PC-9 (cell line): ENCODE measurements around the gene CCDC170. TPM values are rescaled to one million over a fixed set of nuclear protein-coding genes. Genes with fewer than 3 reads are reported as not detected.

Source experiments
- BruUV-seq: library from RNA; stranded (reverse); fragments of 400-500 nt; replicated peaks from 2 replicates; lab custom pipeline; 2021; lab: Mats Ljungman, UMichigan
- CTCF ChIA-PET: fragments of 300-600 bp; sonication (Branson Sonifier 250); formaldehyde crosslinking; loops from one replicate; lab custom pipeline; 2022; ENCODE audit warnings: antibody characterized with exemption; lab: Charles Lee
- POLR2A ChIA-PET: fragments of 300-600 bp; sonication (Branson Sonifier 250); formaldehyde crosslinking; loops from one replicate; lab custom pipeline; 2022; ENCODE audit warnings: antibody characterized with exemption; ENCODE audit not compliant: unreplicated experiment; lab: Charles Lee
- DNase-seq, 2 experiments: peaks; one replicate each; pipeline versions ENCODE4 v3.0.0 to v3.0.0-alpha.2; 2015 to 2022; ENCODE audit warnings: mixed read lengths in 1 of 2
- H2AFZ ChIP-seq: fragments of 200-600 bp; sonication (generic); 2 replicates; pipeline ENCODE4 v1.8.1; 2017; ENCODE audit warnings: antibody characterized with exemption
- H3F3A ChIP-seq: fragments of 200-600 bp; sonication (generic); 2 replicates; pipeline ENCODE4 v1.8.1; 2017; ENCODE audit warnings: antibody characterized with exemption, mild to moderate bottlenecking, low read depth; ENCODE audit not compliant: insufficient read depth
- H3K27ac ChIP-seq: fragments of 200-600 bp; sonication (generic); 2 replicates; pipeline ENCODE4 v1.6.1; 2016; ENCODE audit warnings: mixed run types
- H3K27me3 ChIP-seq: fragments of 200-600 bp; sonication (generic); 2 replicates; pipeline ENCODE4 v1.6.1; 2016; ENCODE audit warnings: low read depth, mixed run types; ENCODE audit not compliant: insufficient read depth
- H3K36me3 ChIP-seq: fragments of 200-600 bp; sonication (generic); 2 replicates; pipeline ENCODE4 v1.6.1; 2016; ENCODE audit warnings: low read depth, mixed run types
- H3K4me1 ChIP-seq: fragments of 200-600 bp; sonication (generic); replicated peaks from 2 replicates; pipeline ENCODE4 v1.6.1; 2016; ENCODE audit warnings: mixed run types; ENCODE audit not compliant: insufficient read depth
- H3K4me2 ChIP-seq: fragments of 200-600 bp; sonication (generic); 2 replicates; pipeline ENCODE4 v1.6.1; 2017; ENCODE audit warnings: mixed run types
- H3K4me3 ChIP-seq: fragments of 200-600 bp; sonication (generic); 2 replicates; pipeline ENCODE4 v1.6.1; 2016; ENCODE audit warnings: mixed run types
- H3K79me2 ChIP-seq: fragments of 200-600 bp; sonication (generic); 2 replicates; pipeline ENCODE4 v1.6.1; 2017; ENCODE audit warnings: low read depth, mixed run types
- H3K9me2 ChIP-seq: fragments of 200-600 bp; sonication (generic); 2 replicates; pipeline ENCODE4 v1.8.1; 2017; ENCODE audit warnings: mild to moderate bottlenecking; ENCODE audit not compliant: insufficient read depth
- H3K9me3 ChIP-seq: fragments of 200-600 bp; sonication (generic); 2 replicates; pipeline ENCODE4 v1.8.1; 2016; ENCODE audit warnings: low read depth; ENCODE audit not compliant: insufficient read depth
- H4K20me1 ChIP-seq: fragments of 200-600 bp; sonication (generic); 2 replicates; pipeline ENCODE4 v1.8.1; 2017; ENCODE audit not compliant: insufficient read depth
- EZH2 ChIP-seq: fragments of 200-600 bp; sonication (generic); IDR thresholded peaks from 2 replicates; pipeline ENCODE4 v1.8.0; 2017; ENCODE audit warnings: antibody characterized with exemption, low read depth
- intact Hi-C: fragments of 100-400 bp; cut with micrococcal nuclease; formaldehyde crosslinking; loops from one replicate; pipeline ENCODE4 v1.10.0; 2022; ENCODE audit not compliant: unreplicated experiment
- total RNA-seq: library from RNA; stranded (reverse); gene quantifications from 2 replicates; pipeline ENCODE4 v1.2.3, GENCODE V29; 2021
- TF ChIP-seq, protein P1 (sequence below): fragments of 200-600 bp; sonication (generic); conservative IDR thresholded peaks from 2 replicates; pipeline ENCODE4 v1.6.1; 2017; ENCODE audit warnings: mixed run types, antibody characterized with exemption, mild to moderate bottlenecking, moderate library complexity

Gene CCDC170
- total RNA-seq, 1 experiment from 2014 or later, result 1.6 TPM

DNA sequence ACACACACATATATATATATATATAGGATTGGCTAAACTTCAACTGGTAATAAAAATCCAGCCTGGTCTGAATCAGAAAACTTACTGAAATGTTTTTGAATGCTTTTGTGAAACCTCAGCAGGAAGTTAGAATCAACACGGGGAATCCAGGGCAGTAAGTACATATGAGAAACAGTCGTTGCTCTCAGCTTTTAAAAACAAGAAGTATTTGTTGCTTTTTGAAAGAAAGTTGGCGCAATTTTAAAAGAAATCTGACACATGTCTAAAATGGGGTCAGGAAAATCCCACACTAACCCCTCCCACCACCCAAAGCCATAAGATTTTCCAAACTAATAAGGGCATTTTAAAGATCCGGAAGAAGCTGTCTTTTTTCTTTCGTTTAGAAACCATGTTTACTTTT lies 11.5 kb upstream of the CCDC170 start:
- no peaks in the 10 kb centered on the region for H3K9me2 ChIP-seq
- ChIA-PET POLR2A (no interaction called here), CTCF (no interaction called here)
- no peaks in the 10 kb centered on the region for H3K9me3 ChIP-seq
- no peaks in the 10 kb centered on the region for H3F3A ChIP-seq
- no peak for DNase-seq
- H3K4me2 ChIP-seq, result no peak overlapping the region
- H3K4me3 ChIP-seq, result no peak overlapping the region
- H4K20me1 ChIP-seq, result no peaks in the 10 kb centered on the region
- TF ChIP-seq, protein P1, sequence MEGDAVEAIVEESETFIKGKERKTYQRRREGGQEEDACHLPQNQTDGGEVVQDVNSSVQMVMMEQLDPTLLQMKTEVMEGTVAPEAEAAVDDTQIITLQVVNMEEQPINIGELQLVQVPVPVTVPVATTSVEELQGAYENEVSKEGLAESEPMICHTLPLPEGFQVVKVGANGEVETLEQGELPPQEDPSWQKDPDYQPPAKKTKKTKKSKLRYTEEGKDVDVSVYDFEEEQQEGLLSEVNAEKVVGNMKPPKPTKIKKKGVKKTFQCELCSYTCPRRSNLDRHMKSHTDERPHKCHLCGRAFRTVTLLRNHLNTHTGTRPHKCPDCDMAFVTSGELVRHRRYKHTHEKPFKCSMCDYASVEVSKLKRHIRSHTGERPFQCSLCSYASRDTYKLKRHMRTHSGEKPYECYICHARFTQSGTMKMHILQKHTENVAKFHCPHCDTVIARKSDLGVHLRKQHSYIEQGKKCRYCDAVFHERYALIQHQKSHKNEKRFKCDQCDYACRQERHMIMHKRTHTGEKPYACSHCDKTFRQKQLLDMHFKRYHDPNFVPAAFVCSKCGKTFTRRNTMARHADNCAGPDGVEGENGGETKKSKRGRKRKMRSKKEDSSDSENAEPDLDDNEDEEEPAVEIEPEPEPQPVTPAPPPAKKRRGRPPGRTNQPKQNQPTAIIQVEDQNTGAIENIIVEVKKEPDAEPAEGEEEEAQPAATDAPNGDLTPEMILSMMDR, result no peak
- no peak for TF ChIP-seq EZH2
- BruUV-seq, result no TSS peak
- H3K27me3 ChIP-seq, result no peaks in the 10 kb centered on the region
- H2AFZ ChIP-seq, result no peak overlapping the region
- no peaks in the 10 kb centered on the region for H3K36me3 ChIP-seq
- intact Hi-C loops, result no loop called here
- H3K4me1 ChIP-seq, result no peaks in the 10 kb centered on the region
- H3K79me2 ChIP-seq, result no peaks in the 10 kb centered on the region
- H3K27ac ChIP-seq, result no peak overlapping the region

DNA sequence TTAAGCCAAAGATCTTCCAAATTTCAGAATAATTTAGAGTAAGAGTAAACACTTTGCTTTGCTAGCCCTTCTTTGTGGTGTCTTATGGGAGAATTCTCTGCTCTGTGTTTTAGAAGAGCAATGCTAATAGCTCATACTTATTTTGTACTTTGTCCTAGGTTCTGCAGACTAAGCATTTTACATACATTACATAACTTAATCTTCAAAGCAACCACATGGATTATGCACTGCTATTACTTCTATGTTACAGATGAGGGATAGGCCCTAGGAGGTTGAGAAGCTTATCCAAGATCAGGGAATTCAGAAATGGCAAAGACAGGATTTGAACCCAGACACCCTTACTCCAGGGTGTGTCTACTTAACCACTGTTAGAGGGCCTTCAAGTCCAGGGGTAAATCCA lies 9.8 kb upstream of the CCDC170 start:
- no TSS peak for BruUV-seq
- intact Hi-C loops, result no loop called here
- Histone ChIP-seq H3K4me2 (no peak overlapping the region), H3F3A (no peaks in the 10 kb centered on the region), H2AFZ (no peak overlapping the region), H3K4me3 (no peak overlapping the region), H3K9me3 (no peaks in the 10 kb centered on the region), H3K27ac (no peak overlapping the region), H3K4me1 (no peaks in the 10 kb centered on the region), H3K9me2 (no peaks in the 10 kb centered on the region), H3K27me3 (no peaks in the 10 kb centered on the region), H3K36me3 (no peaks in the 10 kb centered on the region), H3K79me2 (no peaks in the 10 kb centered on the region), H4K20me1 (no peaks in the 10 kb centered on the region)
- TF ChIP-seq, protein P1, result no peak
- ChIA-PET CTCF (no interaction called here), POLR2A (no interaction called here)
- DNase-seq, result no peak

DNA sequence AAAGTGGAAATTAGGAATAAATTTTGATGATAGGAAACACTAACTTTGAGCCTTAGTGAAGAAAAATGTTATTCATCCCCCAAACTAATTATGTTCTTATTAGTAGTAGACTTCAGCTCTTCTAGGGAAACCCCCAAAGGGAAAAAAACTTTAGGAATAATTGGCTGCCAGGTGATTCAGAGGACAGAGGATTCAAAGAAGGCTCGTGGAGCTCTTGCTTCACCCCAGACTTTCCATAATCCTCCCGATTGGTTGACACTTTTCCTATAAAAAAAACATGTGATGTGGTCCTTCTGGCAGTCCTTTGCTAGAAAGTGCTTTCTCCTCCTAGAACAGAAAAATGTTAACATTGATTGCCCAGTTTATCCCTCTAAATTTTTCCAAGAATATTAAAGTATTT lies 5.6 kb upstream of the CCDC170 start:
- no peak overlapping the region for H3K4me2 ChIP-seq
- BruUV-seq, result no TSS peak
- H3K27me3 ChIP-seq, result no peaks in the 10 kb centered on the region
- no peaks in the 10 kb centered on the region; the same call in 1 of the 2 replicates for H3K4me1 ChIP-seq
- no peaks in the 10 kb centered on the region for H4K20me1 ChIP-seq
- no peak overlapping the region for H3K4me3 ChIP-seq
- CTCF ChIA-PET, result no interaction called here
- no peak for DNase-seq
- no peaks in the 10 kb centered on the region for H3K9me2 ChIP-seq
- TF ChIP-seq, protein P1, result no peak
- TF ChIP-seq EZH2, result no peak
- H2AFZ ChIP-seq, result no peak overlapping the region
- no peaks in the 10 kb centered on the region for H3F3A ChIP-seq
- H3K79me2 ChIP-seq, result no peaks in the 10 kb centered on the region
- no peaks in the 10 kb centered on the region for H3K36me3 ChIP-seq
- intact Hi-C loops, result no loop called here
- H3K27ac ChIP-seq, result no peak overlapping the region
- no peaks in the 10 kb centered on the region; the same call in 1 of the 2 replicates for H3K9me3 ChIP-seq
- POLR2A ChIA-PET, result no interaction called here
